Prostate gland (tissue), 2 donors: Measurements from ENCODE around the gene ZBTB45.

Experiments
- POLR2A ChIP-seq: fragments of 450-650 bp; IDR thresholded peaks from one replicate; pipeline ENCODE4 v1.6.1; 2016; ENCODE audit warnings: antibody characterized with exemption, mild to moderate bottlenecking
- TF ChIP-seq, protein P1 (sequence below), 4 experiments: fragments of 200-600 bp in 2 of 4; fragments of 450-650 bp in 2 of 4; sonication (generic) in 2 of 4; IDR thresholded peaks; 1 replicate in 3 of 4; 2 replicates in 1 of 4; pipeline ENCODE4 v1.5.1; 2016 to 2019; ENCODE audit warnings: antibody characterized with exemption in 4 of 4, mild to moderate bottlenecking in 2 of 4, moderate library complexity in 2 of 4

- TF ChIP-seq, protein P1, sequence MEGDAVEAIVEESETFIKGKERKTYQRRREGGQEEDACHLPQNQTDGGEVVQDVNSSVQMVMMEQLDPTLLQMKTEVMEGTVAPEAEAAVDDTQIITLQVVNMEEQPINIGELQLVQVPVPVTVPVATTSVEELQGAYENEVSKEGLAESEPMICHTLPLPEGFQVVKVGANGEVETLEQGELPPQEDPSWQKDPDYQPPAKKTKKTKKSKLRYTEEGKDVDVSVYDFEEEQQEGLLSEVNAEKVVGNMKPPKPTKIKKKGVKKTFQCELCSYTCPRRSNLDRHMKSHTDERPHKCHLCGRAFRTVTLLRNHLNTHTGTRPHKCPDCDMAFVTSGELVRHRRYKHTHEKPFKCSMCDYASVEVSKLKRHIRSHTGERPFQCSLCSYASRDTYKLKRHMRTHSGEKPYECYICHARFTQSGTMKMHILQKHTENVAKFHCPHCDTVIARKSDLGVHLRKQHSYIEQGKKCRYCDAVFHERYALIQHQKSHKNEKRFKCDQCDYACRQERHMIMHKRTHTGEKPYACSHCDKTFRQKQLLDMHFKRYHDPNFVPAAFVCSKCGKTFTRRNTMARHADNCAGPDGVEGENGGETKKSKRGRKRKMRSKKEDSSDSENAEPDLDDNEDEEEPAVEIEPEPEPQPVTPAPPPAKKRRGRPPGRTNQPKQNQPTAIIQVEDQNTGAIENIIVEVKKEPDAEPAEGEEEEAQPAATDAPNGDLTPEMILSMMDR (IDR thresholded peaks at IDR 0.05) = no peak
- TF ChIP-seq POLR2A = no peak
Measured at GRCh38 chr19:58480481-58480830, 39.2 kb downstream of the ZBTB45 start.
